Measurements from ENCODE around the gene ZC3H18.

The ZC3H18 gene

DNA sequence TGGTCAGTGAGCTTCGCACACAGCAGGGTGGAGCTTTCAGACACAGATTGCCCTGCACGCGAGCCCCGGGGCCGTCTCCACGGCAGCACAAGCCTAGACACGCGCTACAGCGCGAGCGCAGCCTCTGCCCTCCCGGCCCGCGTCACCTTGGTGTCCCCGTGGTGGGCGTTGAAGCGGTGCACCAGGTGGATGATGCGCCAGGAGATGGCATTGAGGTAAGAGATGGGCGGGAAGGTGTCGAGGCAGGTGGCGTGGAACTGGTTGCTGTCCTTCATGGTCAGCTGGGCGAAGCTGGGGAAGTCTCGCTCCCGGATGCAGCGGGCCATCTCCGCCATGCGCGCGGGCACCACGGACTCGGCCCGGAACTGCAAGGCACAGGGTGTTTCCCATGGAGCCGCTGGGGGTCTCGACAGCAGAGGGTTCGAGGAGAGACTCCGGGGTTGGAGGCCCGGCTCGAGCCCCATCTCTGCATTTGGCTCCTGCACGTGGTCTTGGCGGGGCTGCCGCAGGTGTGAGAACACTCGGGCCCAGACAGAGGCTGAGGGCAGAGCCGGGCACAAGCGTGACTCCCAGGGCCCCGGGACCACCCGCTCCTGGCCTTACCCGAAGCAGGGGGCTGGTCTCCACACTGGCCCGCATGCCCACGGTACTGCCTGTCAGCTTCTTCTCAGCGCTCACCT is 85.0 kb downstream of the ZC3H18 start:
- Histone ChIP-seq H3K4me3 (replicated peaks; ENCODE audit: insufficient read depth, low read length) (no peak overlapping the region), H3K27ac (replicated peaks) (no peak overlapping the region), H3K27me3 (ENCODE audit: insufficient read depth, poor library complexity, severe bottlenecking) (no peaks in the 10 kb centered on the region)
- DNase-seq (ENCODE audit: low read depth in 1 of 2, low spot score in 1 of 2), result no peak
- TF ChIP-seq, protein P1, sequence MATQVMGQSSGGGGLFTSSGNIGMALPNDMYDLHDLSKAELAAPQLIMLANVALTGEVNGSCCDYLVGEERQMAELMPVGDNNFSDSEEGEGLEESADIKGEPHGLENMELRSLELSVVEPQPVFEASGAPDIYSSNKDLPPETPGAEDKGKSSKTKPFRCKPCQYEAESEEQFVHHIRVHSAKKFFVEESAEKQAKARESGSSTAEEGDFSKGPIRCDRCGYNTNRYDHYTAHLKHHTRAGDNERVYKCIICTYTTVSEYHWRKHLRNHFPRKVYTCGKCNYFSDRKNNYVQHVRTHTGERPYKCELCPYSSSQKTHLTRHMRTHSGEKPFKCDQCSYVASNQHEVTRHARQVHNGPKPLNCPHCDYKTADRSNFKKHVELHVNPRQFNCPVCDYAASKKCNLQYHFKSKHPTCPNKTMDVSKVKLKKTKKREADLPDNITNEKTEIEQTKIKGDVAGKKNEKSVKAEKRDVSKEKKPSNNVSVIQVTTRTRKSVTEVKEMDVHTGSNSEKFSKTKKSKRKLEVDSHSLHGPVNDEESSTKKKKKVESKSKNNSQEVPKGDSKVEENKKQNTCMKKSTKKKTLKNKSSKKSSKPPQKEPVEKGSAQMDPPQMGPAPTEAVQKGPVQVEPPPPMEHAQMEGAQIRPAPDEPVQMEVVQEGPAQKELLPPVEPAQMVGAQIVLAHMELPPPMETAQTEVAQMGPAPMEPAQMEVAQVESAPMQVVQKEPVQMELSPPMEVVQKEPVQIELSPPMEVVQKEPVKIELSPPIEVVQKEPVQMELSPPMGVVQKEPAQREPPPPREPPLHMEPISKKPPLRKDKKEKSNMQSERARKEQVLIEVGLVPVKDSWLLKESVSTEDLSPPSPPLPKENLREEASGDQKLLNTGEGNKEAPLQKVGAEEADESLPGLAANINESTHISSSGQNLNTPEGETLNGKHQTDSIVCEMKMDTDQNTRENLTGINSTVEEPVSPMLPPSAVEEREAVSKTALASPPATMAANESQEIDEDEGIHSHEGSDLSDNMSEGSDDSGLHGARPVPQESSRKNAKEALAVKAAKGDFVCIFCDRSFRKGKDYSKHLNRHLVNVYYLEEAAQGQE (IDR thresholded peaks at IDR 0.05; ENCODE audit: insufficient replicate concordance, low read depth), result no peak
- TF ChIP-seq GABPA (IDR thresholded peaks at IDR 0.05; ENCODE audit: low read depth), result no peak
- TF ChIP-seq SPI1 (IDR thresholded peaks at IDR 0.05; ENCODE audit: borderline replicate concordance, low read depth), result no peak

DNA sequence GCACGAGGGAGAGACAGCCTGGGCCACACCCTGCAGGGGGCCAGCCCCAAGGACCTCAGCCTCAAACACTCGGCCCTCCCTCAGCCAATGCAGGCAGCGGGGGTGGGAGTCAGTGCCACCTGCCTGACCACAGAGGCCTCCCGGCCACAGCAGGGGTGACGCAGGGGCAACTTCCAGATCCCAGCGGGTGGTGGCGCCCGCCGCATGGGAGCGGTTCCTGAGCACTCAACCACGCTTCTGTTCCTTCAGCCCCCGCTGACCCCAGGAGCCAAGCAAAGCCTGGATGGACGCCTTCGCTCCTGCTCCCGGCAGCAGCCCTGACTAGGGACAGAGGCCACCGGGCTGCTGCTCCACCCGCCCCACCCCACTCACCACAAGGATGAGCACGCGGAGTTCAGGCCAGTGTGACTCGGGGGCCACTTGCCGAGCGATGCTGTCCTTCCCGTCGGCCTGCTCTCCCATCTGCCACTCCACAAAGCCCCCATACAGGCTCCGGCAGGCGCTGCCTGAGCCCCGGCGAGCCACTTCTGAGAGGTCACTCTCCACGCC is 85.6 kb downstream of the ZC3H18 start:
- Histone ChIP-seq H3K4me3 (replicated peaks; ENCODE audit: insufficient read depth, low read length) (no peak overlapping the region), H3K27ac (replicated peaks) (no peak overlapping the region), H3K27me3 (ENCODE audit: insufficient read depth, poor library complexity, severe bottlenecking) (no peaks in the 10 kb centered on the region)
- no peak for TF ChIP-seq GABPA (IDR thresholded peaks at IDR 0.05; ENCODE audit: low read depth)
- TF ChIP-seq, protein P2, sequence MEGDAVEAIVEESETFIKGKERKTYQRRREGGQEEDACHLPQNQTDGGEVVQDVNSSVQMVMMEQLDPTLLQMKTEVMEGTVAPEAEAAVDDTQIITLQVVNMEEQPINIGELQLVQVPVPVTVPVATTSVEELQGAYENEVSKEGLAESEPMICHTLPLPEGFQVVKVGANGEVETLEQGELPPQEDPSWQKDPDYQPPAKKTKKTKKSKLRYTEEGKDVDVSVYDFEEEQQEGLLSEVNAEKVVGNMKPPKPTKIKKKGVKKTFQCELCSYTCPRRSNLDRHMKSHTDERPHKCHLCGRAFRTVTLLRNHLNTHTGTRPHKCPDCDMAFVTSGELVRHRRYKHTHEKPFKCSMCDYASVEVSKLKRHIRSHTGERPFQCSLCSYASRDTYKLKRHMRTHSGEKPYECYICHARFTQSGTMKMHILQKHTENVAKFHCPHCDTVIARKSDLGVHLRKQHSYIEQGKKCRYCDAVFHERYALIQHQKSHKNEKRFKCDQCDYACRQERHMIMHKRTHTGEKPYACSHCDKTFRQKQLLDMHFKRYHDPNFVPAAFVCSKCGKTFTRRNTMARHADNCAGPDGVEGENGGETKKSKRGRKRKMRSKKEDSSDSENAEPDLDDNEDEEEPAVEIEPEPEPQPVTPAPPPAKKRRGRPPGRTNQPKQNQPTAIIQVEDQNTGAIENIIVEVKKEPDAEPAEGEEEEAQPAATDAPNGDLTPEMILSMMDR (IDR thresholded peaks at IDR 0.05; ENCODE audit: insufficient read depth, low read length), result no peak
- DNase-seq (ENCODE audit: low read depth in 1 of 2, low spot score in 1 of 2), result no peak

DNA sequence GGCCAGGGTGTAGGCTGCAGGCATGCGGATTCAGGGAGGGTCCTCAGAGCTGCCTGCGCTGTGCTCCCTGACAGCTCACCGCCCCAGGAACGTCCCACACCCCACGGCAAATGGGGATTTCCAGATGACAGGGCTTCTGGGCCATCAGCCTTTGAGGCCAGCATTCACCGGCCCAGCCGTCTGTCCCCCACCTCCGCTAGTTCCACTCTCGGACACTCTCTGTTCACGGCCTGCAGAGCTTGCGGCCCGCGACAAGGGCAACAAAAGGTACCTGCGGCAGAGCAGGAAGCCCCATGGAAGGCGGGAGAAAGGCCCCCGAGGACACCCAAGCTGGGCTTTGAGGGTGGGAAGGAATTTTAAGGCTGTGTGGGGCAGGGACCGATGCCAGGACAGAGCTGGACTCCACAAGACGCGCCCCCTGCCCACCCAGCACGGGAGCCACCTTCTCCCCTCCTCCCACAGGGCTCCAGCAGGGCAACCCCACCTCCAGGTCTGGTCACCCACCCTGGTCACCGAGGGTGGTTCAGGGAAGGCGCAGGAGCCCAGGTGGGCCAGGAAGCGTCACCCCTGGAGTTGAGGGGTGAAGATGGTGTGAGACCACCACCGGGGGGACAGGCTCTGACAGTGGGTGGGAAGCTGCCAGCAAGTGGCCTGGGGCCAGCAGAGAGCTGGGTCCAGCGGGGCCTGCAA is 86.2 kb downstream of the ZC3H18 start:
- Histone ChIP-seq H3K4me3 (replicated peaks; ENCODE audit: insufficient read depth, low read length) (no peak overlapping the region), H3K27me3 (ENCODE audit: insufficient read depth, poor library complexity, severe bottlenecking) (no peaks in the 10 kb centered on the region), H3K27ac (replicated peaks) (no peak overlapping the region)
- no peak for TF ChIP-seq GABPA (IDR thresholded peaks at IDR 0.05; ENCODE audit: low read depth)
- TF ChIP-seq, protein P2 (IDR thresholded peaks at IDR 0.05; ENCODE audit: insufficient read depth, low read length), result no peak
- TF ChIP-seq POLR2AphosphoS5 (IDR thresholded peaks at IDR 0.05; ENCODE audit: low read depth), result no peak
- TF ChIP-seq SPI1 (IDR thresholded peaks at IDR 0.05; ENCODE audit: borderline replicate concordance, low read depth), result no peak
- TF ChIP-seq, protein P1 (IDR thresholded peaks at IDR 0.05; ENCODE audit: insufficient replicate concordance, low read depth), result no peak
- no peak for DNase-seq (ENCODE audit: low read depth in 1 of 2, low spot score in 1 of 2)

DNA sequence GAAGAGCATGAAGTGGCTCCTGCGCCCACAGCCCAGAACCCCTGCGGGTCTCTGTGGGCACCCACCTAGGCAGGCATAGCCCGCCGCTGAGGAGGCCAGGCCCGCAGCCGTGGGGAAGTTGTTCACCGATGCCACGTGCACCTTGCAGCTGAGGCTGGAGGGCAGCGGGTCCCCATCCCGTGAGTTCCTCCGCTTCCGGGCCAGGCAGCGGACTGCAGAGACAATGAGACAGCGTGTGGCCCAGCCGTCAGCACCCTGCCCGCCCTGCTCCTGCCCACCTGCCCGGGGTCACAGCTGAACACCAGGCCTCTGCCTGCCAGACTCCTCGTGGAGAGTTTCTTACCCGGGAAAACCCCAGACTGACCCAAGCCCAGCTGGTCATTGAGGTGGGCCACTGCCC is 87.2 kb downstream of the ZC3H18 start:
- DNase-seq (ENCODE audit: low read depth in 1 of 2, low spot score in 1 of 2), result no peak
- TF ChIP-seq POLR2AphosphoS5 (IDR thresholded peaks at IDR 0.05; ENCODE audit: low read depth) (no peak), SPI1 (IDR thresholded peaks at IDR 0.05; ENCODE audit: borderline replicate concordance, low read depth) (no peak), GABPA (IDR thresholded peaks at IDR 0.05; ENCODE audit: low read depth) (no peak)
- TF ChIP-seq, protein P2 (IDR thresholded peaks at IDR 0.05; ENCODE audit: insufficient read depth, low read length), result no peak
- TF ChIP-seq, protein P1 (IDR thresholded peaks at IDR 0.05; ENCODE audit: insufficient replicate concordance, low read depth), result no peak
- H3K27me3 ChIP-seq (ENCODE audit: insufficient read depth, poor library complexity, severe bottlenecking), result no peaks in the 10 kb centered on the region
- no peak overlapping the region for H3K27ac ChIP-seq (replicated peaks)
- H3K4me3 ChIP-seq (replicated peaks; ENCODE audit: insufficient read depth, low read length), result no peak overlapping the region

Data from HL-60 (cell line).